ENCODE results near the gene KRI1. TPM values are rescaled to one million over a fixed set of nuclear protein-coding genes. Genes with fewer than 3 reads are reported as not detected.

Gene KRI1
- total RNA-seq, 4 donors from 2014 or later = 22.9 to 27.9 (median 23.3) TPM

DNA sequence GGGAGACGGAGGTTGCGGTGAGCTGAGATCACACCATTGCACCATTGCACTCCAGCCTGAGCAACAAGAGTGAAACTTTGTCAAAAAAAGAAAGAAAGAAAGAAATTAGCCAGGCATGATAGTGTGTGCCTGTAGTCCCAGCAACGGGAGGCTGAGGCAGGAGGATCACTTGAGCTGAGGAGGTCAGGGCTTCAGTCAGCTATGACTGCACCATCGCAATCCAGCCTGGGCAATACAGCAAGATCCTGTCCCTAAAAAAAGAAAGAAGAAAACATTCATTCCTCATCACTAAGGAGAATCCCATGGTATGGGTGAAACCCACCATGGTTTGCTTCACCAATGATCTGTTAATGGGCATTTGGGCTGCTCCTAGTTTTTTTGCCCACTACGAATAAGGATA is 34.3 kb upstream of the KRI1 start:
- Histone ChIP-seq H3K27me3 (no peaks in the 10 kb centered on the region), H3K27ac (peak overlapping the region in 1 of 4 donors; percentile 22), H3K9me3 (no peaks in the 10 kb centered on the region), H3K4me3 (no peak overlapping the region), H3K4me1 (peaks cover 0 to 54% (median 22%) of the 10 kb centered on the region in 4 donors), H3K36me3 (peaks cover 0 to 5% (median 0%) of the 10 kb centered on the region in 3 donors)
- 92 to 94% methylated on average over 5 of the region's 5 CpGs for WGBS, 2 donors
- TF ChIP-seq, protein P1, sequence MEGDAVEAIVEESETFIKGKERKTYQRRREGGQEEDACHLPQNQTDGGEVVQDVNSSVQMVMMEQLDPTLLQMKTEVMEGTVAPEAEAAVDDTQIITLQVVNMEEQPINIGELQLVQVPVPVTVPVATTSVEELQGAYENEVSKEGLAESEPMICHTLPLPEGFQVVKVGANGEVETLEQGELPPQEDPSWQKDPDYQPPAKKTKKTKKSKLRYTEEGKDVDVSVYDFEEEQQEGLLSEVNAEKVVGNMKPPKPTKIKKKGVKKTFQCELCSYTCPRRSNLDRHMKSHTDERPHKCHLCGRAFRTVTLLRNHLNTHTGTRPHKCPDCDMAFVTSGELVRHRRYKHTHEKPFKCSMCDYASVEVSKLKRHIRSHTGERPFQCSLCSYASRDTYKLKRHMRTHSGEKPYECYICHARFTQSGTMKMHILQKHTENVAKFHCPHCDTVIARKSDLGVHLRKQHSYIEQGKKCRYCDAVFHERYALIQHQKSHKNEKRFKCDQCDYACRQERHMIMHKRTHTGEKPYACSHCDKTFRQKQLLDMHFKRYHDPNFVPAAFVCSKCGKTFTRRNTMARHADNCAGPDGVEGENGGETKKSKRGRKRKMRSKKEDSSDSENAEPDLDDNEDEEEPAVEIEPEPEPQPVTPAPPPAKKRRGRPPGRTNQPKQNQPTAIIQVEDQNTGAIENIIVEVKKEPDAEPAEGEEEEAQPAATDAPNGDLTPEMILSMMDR (IDR thresholded peaks at IDR 0.05) = no peak
- TF ChIP-seq POLR2A (IDR thresholded peaks at IDR 0.05) = no peak
- no peak for TF ChIP-seq EP300 (IDR thresholded peaks at IDR 0.05)
- no peak for DNase-seq (ENCODE audit: low spot score in 2 of 2)

DNA sequence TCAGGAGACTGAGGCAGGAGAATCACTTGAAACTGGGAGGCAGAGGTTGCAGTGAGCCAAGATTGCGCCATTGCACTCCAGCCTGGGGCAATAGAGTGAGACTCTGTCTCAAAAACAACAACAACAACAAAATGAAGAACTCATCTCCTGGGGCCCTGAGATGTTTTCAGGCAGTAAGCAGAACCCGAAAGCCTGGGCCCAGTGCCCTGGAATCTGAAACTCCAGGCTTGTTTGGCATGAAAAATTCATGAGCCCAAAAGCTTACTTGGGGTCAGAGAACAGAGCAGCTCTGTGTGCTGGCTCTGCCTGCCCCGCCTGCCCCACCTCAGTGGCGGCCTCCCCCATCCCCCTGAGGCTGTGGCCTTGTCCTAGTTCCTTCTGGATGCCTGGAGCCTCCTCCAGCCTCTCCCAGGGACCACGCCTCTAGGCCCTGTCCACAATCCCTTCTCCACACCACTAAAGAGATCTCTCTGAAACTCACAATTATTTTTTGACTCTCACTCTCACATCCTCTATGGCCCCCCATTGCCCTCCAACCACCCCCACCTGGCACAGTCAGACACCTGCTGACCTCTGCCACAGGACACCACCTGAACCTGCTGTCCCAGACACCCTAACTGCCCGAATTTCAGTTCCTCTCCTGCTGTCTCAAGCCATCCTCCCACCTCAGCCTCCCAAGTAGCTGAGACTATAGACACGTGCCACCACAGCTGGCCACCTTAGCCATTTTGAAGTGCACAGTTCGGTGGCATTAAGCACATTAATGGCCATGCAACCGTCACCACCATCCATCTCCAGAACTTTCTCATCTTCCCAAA is 28.2 kb upstream of the KRI1 start:
- DNase-seq (ENCODE audit: low spot score in 2 of 2) = peak; percentile 75 to 76

DNA sequence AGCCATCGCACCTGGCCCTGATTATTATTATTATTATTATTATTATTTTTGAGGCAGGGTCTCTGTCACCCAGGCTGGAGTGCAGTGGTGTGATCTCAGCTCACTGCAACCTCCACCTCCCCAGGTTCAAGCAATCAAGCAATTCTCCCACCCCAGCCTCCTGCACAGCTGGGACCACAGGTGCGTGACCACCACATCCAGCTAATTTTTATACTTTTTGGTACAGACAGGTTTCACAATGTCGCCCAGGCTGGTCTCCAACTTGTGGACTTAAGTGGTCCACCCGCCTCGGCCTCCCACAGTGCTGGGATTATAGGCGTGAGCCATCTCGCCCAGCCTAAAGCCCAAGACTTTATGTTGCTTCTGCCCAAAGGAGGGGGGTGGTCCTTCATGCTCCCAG is 27.3 kb upstream of the KRI1 start:
- Histone ChIP-seq H3K9me3 (no peaks in the 10 kb centered on the region), H3K27ac (peak overlapping the region; percentile 70 to 94 (median 82))

More for the DNA sequence above, 28.2 kb upstream of the KRI1 start:
- Histone ChIP-seq H3K4me3 (no peak overlapping the region), H3K27me3 (no peaks in the 10 kb centered on the region), H3K27ac (peak overlapping the region; percentile 70 to 94 (median 82)), H3K9me3 (no peaks in the 10 kb centered on the region), H3K4me1 (peaks cover 0 to 60% (median 26%) of the 10 kb centered on the region in 4 donors), H3K36me3 (no peaks in the 10 kb centered on the region)
- TF ChIP-seq EP300 (IDR thresholded peaks at IDR 0.05) (peak; percentile 68 to 73), POLR2A (IDR thresholded peaks at IDR 0.05) (no peak)
- TF ChIP-seq, protein P1 (IDR thresholded peaks at IDR 0.05) = no peak
- 38 to 49% methylated on average over 8 to 9 of the region's 9 CpGs for WGBS, 2 donors

DNA sequence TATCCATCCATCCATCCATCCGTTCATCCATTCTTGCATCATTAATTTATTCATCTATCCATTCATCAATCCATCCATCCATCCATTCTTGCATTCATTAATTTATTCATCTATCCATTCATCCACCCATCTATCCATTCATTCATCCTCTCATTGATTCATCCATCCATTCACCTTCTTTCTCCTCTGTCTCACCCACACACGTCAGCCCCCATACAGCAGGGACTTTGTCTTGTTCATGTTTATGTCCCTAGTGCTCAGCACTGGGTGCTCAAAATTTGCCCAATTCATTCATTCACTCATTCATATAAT is 22.0 kb upstream of the KRI1 start:
- WGBS, 2 donors = 69 to 70% methylated on average over 2 of the region's 2 CpGs
- TF ChIP-seq EP300 (IDR thresholded peaks at IDR 0.05) = no peak
- TF ChIP-seq, protein P1 (IDR thresholded peaks at IDR 0.05) = no peak
- TF ChIP-seq POLR2A (IDR thresholded peaks at IDR 0.05) = no peak
- Histone ChIP-seq H3K27ac (no peak overlapping the region), H3K4me1 (peaks cover 0 to 16% (median 0%) of the 10 kb centered on the region in 4 donors), H3K36me3 (no peaks in the 10 kb centered on the region), H3K9me3 (no peaks in the 10 kb centered on the region), H3K27me3 (peaks cover 0 to 18% of the 10 kb centered on the region in 2 donors), H3K4me3 (no peak overlapping the region)
- DNase-seq (ENCODE audit: low spot score in 2 of 2) = no peak

More for the DNA sequence above, 27.3 kb upstream of the KRI1 start:
- Histone ChIP-seq H3K27me3 (peaks cover 0 to 8% of the 10 kb centered on the region in 2 donors), H3K4me1 (peaks cover 0 to 60% (median 26%) of the 10 kb centered on the region in 4 donors), H3K36me3 (no peaks in the 10 kb centered on the region), H3K4me3 (no peak overlapping the region)
- no peak for TF ChIP-seq POLR2A (IDR thresholded peaks at IDR 0.05)
- TF ChIP-seq EP300 (IDR thresholded peaks at IDR 0.05) = no peak
- TF ChIP-seq, protein P1 (IDR thresholded peaks at IDR 0.05) = no peak
- 93 to 94% methylated on average over 7 of the region's 7 CpGs for WGBS, 2 donors
- DNase-seq (ENCODE audit: low spot score in 2 of 2) = no peak
